CD4-positive, CD25-positive, alpha-beta regulatory T cell (primary cell): ENCODE data around the gene RUNX1. TPM values are rescaled to one million over a fixed set of nuclear protein-coding genes. Genes with fewer than 3 reads are reported as not detected.

Experiments
- ATAC-seq, 2 donors: fragments of 150-1000 bp; cut with Tn5 transposase; one replicate each; pipeline ENCODE4 v1.10.0; 2021; ENCODE audit warnings: low read depth in 2 of 2, moderate number of reproducible peaks in 2 of 2, moderate library complexity in 1 of 2
- DNase-seq, 3 donors: peaks; one replicate each; pipeline versions ENCODE4 v3.0.0 to v3.0.0-alpha.2; 2012 to 2022; ENCODE audit warnings: mixed read lengths in 1 of 3
- H3K27ac ChIP-seq: one replicate; pipeline ENCODE4 v1.7.0; 2013; ENCODE audit warnings: mild to moderate bottlenecking, low read length; ENCODE audit not compliant: insufficient read depth, poor library complexity, severe bottlenecking
- H3K27me3 ChIP-seq: one replicate; pipeline ENCODE4 v1.7.0; 2013; ENCODE audit warnings: low read length; ENCODE audit not compliant: control insufficient read depth, insufficient read depth
- H3K36me3 ChIP-seq: one replicate; pipeline ENCODE4 v1.7.0; 2013; ENCODE audit warnings: mild to moderate bottlenecking, low read length, moderate library complexity; ENCODE audit not compliant: control insufficient read depth, insufficient read depth
- H3K4me1 ChIP-seq: 2 replicates; pipeline ENCODE4 v1.7.0; 2013; ENCODE audit warnings: mild to moderate bottlenecking, low read length; ENCODE audit not compliant: insufficient read depth, control insufficient read depth, poor library complexity, severe bottlenecking
- H3K4me3 ChIP-seq: one replicate; pipeline ENCODE4 v1.7.0; 2013; ENCODE audit warnings: low read depth, mild to moderate bottlenecking, low read length, moderate library complexity
- H3K9me3 ChIP-seq, 2 experiments: 1 replicate in 1 of 2; 2 replicates in 1 of 2; pipeline ENCODE4 v1.7.0; 2013; ENCODE audit warnings: low read length in 2 of 2, mild to moderate bottlenecking in 1 of 2, moderate library complexity in 1 of 2; ENCODE audit not compliant: control insufficient read depth in 2 of 2
- H3K27ac Mint-ChIP-seq, 3 donors: one replicate each; pipeline ENCODE4 v1.8.0; 2020 to 2022; ENCODE audit warnings: mild to moderate bottlenecking in 3 of 3, mixed read lengths in 3 of 3, moderate library complexity in 2 of 3
- H3K27me3 Mint-ChIP-seq: one replicate; pipeline ENCODE4 v1.8.0; 2022; ENCODE audit warnings: mild to moderate bottlenecking, mixed read lengths
- H3K36me3 Mint-ChIP-seq: one replicate; pipeline ENCODE4 v1.8.0; 2020; ENCODE audit warnings: mixed read lengths
- H3K4me1 Mint-ChIP-seq, 4 donors: one replicate each; pipeline ENCODE4 v1.8.0; 2020 to 2022; ENCODE audit warnings: mixed read lengths in 4 of 4, mild to moderate bottlenecking in 1 of 4
- H3K4me3 Mint-ChIP-seq, 4 donors: one replicate each; pipeline ENCODE4 v1.8.0; 2020 to 2022; ENCODE audit warnings: mild to moderate bottlenecking in 4 of 4, mixed read lengths in 4 of 4, moderate library complexity in 3 of 4
- H3K9me3 Mint-ChIP-seq, 7 donors: one replicate each; pipeline ENCODE4 v1.8.0; 2020 to 2022; ENCODE audit warnings: mixed read lengths in 7 of 7, mild to moderate bottlenecking in 3 of 7, moderate library complexity in 2 of 7
- polyA plus RNA-seq, 4 donors: library from polyadenylated mRNA; unstranded; fragments of 300-500 nt; fragmentation: Illumina TruSeq; gene quantifications; one replicate each; pipeline ENCODE4 v1.2.3, GENCODE V29; 2021
- total RNA-seq: library from RNA; stranded (reverse); gene quantifications from one replicate; pipeline ENCODE4 v1.2.3, GENCODE V29; 2022

RUNX1 gene
- total and polyA plus RNA-seq, 5 donors from 2014 or later, result 14.2 to 133 (median 21.4) TPM

GRCh38 chr21:34819357-34819999 is 229.6 kb downstream of the RUNX1 start:
- DNase-seq (no peak), ATAC-seq (no peak)
- H3K4me1 Mint-ChIP-seq, result peaks cover under 1 to 36% (median 23%) of the 10 kb centered on the region in 4 donors
- H3K36me3 Mint-ChIP-seq, result peaks cover 57% of the 10 kb centered on the region
- no peaks in the 10 kb centered on the region for H3K4me1 ChIP-seq
- H3K27me3 ChIP-seq, result no peaks in the 10 kb centered on the region
- peaks cover 80% of the 10 kb centered on the region for H3K36me3 ChIP-seq
- peak overlapping the region; percentile 44 to 87 (median 65) for H3K27ac Mint-ChIP-seq
- H3K4me3 Mint-ChIP-seq, result no peak overlapping the region
- no peak overlapping the region for H3K4me3 ChIP-seq
- no peak overlapping the region for H3K27ac ChIP-seq
- peaks cover 4% of the 10 kb centered on the region for H3K27me3 Mint-ChIP-seq
- H3K9me3 Mint-ChIP-seq, result no peaks in the 10 kb centered on the region
- no peaks in the 10 kb centered on the region for H3K9me3 ChIP-seq

GRCh38 chr21:34818662-34819158 is 230.4 kb downstream of the RUNX1 start:
- no peak overlapping the region for H3K4me3 ChIP-seq
- Mint-ChIP-seq H3K4me3 (no peak overlapping the region), H3K36me3 (peaks cover 54% of the 10 kb centered on the region), H3K9me3 (no peaks in the 10 kb centered on the region), H3K4me1 (peaks cover 7 to 43% (median 21%) of the 10 kb centered on the region in 4 donors), H3K27ac (peak overlapping the region; percentile 44 to 65 (median 44)), H3K27me3 (peaks cover 4% of the 10 kb centered on the region)
- H3K27ac ChIP-seq, result no peak overlapping the region
- H3K4me1 ChIP-seq, result no peaks in the 10 kb centered on the region
- H3K9me3 ChIP-seq, result no peaks in the 10 kb centered on the region
- peaks cover 82% of the 10 kb centered on the region for H3K36me3 ChIP-seq
- no peaks in the 10 kb centered on the region for H3K27me3 ChIP-seq
- DNase-seq (no peak), ATAC-seq (no peak)

- H3K27ac Mint-ChIP-seq, result peak overlapping the region in 1 of 3 donors; percentile 79
- peaks cover 55% of the 10 kb centered on the region for H3K36me3 Mint-ChIP-seq
- H3K4me1 ChIP-seq, result no peaks in the 10 kb centered on the region
- H3K27me3 ChIP-seq, result no peaks in the 10 kb centered on the region
- H3K4me3 ChIP-seq, result no peak overlapping the region
- no peak overlapping the region for H3K4me3 Mint-ChIP-seq
- peaks cover 86% of the 10 kb centered on the region for H3K36me3 ChIP-seq
- ATAC-seq, result no peak
- peaks cover 7 to 47% (median 20%) of the 10 kb centered on the region in 4 donors for H3K4me1 Mint-ChIP-seq
- H3K27ac ChIP-seq, result no peak overlapping the region
- peaks cover 4% of the 10 kb centered on the region for H3K27me3 Mint-ChIP-seq
- DNase-seq, result no peak
- H3K9me3 Mint-ChIP-seq, result no peaks in the 10 kb centered on the region
- H3K9me3 ChIP-seq, result no peaks in the 10 kb centered on the region
These were observed 231.1 kb downstream of the RUNX1 start for GRCh38 chr21:34817821-34818661.

DNA sequence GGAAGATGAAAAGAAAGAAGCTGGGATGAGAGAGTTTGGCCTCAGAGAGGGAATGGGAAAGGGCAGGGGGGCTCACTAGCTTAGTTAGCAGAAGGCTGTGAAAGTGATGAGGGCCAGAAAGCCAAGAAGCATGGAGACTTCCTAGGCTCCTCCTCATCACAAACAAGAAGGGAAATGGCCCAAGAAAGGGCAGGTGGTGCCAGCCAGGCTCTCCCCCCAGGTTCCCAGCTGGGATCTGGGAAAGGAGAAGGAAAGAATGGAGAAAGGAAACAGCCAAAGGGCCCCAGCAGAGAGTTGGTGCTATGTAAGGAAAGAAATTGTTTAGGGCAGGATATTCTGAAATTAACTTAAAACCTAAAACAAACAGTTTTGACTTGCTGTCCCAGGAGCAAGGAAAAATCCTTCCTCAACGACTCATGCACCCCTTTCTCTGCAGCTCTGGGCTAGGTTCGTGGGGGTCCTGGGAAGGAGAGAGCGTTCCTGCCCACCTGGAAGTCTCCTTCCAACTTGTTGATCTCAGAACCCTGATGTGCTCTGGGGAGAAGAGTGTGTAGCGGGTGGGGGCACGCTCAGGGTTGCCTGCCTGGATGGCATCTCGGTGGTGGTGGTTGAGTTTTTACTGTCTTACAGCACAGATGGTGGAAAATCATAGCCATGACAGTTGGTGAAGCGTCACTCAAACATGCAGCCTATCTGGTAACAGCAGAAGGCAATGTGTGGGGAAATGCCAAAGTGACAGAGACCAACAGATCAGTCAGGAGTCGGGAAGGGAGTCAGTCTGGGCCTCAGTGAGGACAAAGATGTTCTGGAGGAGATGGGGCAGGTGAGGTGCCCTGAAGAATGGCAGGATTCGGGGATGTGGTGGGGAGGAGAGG is 233.0 kb downstream of the RUNX1 start:
- Mint-ChIP-seq H3K27ac (peak overlapping the region; percentile 68 to 84 (median 79)), H3K9me3 (no peaks in the 10 kb centered on the region), H3K36me3 (peaks cover 47% of the 10 kb centered on the region), H3K4me3 (no peak overlapping the region), H3K27me3 (peaks cover 4% of the 10 kb centered on the region), H3K4me1 (peaks cover 21 to 62% (median 32%) of the 10 kb centered on the region in 4 donors)
- ATAC-seq, result no peak
- peaks cover 73% of the 10 kb centered on the region for H3K36me3 ChIP-seq
- H3K27ac ChIP-seq, result no peak overlapping the region
- no peak for DNase-seq
- H3K27me3 ChIP-seq, result no peaks in the 10 kb centered on the region
- peaks cover 4% of the 10 kb centered on the region for H3K4me1 ChIP-seq
- no peaks in the 10 kb centered on the region for H3K9me3 ChIP-seq
- H3K4me3 ChIP-seq, result no peak overlapping the region

DNA sequence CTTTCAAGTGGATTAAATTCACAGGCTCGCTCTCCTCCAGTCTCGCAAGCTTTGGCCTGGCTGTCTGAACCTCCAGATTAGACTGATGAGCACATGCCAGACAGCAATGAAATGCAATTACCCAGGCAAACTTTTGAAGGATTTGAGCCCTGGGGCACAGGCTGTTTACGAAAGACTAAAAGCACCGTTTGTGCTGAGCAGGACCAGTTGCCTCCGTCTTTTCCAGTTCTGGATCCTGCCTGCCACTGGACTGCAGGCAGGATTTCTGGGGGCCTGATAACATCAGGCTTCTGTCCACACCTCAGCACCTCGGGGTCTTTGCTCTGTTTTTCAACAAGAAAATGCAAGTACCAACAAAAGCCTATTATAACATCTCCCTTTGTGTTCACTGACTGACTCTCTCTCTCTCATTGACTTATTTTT is 234.6 kb downstream of the RUNX1 start:
- Mint-ChIP-seq H3K27ac (peak overlapping the region; percentile 42 to 84 (median 79)), H3K36me3 (peaks cover 44% of the 10 kb centered on the region), H3K4me3 (no peak overlapping the region), H3K27me3 (peaks cover 4% of the 10 kb centered on the region), H3K4me1 (peaks cover 26 to 77% (median 39%) of the 10 kb centered on the region in 4 donors), H3K9me3 (no peaks in the 10 kb centered on the region)
- ATAC-seq, result no peak
- no peak for DNase-seq
- Histone ChIP-seq H3K27me3 (no peaks in the 10 kb centered on the region), H3K4me3 (no peak overlapping the region), H3K4me1 (peaks cover 18% of the 10 kb centered on the region), H3K27ac (no peak overlapping the region), H3K9me3 (no peaks in the 10 kb centered on the region), H3K36me3 (peaks cover 71% of the 10 kb centered on the region)

- peaks cover 4% of the 10 kb centered on the region for H3K27me3 Mint-ChIP-seq
- H3K9me3 Mint-ChIP-seq, result no peaks in the 10 kb centered on the region
- H3K27ac Mint-ChIP-seq, result peak overlapping the region; percentile 63 to 89 (median 88)
- H3K4me1 Mint-ChIP-seq, result peaks cover 26 to 85% (median 49%) of the 10 kb centered on the region in 4 donors
- H3K36me3 ChIP-seq, result peaks cover 69% of the 10 kb centered on the region
- H3K27ac ChIP-seq, result no peak overlapping the region
- DNase-seq (no peak), ATAC-seq (no peak)
- peaks cover 46% of the 10 kb centered on the region for H3K36me3 Mint-ChIP-seq
- no peaks in the 10 kb centered on the region for H3K9me3 ChIP-seq
- peaks cover 30% of the 10 kb centered on the region for H3K4me1 ChIP-seq
- H3K4me3 ChIP-seq, result no peak overlapping the region
- peak overlapping the region in 1 of 4 donors; percentile 34 for H3K4me3 Mint-ChIP-seq
- no peaks in the 10 kb centered on the region for H3K27me3 ChIP-seq
These were observed 235.7 kb downstream of the RUNX1 start for GRCh38 chr21:34813266-34813894.
